HK-2 (cell line): ENCODE results near the gene NUDT13.

Experiments used
- DNase-seq: peaks from one replicate; pipeline ENCODE4 v3.0.0-alpha.2; 2018; ENCODE audit not compliant: unreplicated experiment

Gene NUDT13

GRCh38 chr10:73110345-73110849 lies at the start of gene NUDT13:
Gene NUDT13, plus strand, starts transcription at chr10:73110455. Its CDS starts 3,911 bp downstream, at chr10:73114366.
- peak; percentile 39 for DNase-seq

GRCh38 chr10:73060738-73061635 lies 49.3 kb upstream of the NUDT13 start:
- no peak for DNase-seq

DNA sequence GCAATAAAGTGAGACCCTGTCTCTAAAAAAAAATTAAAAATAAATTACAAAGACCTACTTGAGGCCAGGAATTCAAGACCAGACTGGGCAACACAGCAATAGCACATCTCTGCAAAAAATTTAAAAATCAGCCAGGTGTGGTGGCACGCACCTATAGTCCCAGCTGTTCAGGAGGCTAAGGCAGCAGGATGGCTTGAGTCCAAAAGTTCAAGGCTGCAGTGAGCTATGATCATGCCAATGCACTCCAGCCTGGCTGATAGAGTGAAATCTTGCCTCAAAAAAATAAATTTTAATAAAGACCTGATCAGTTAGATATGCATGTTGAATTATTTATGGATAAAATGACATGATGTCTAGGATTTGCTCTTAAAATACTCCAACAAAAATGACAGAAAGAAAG lies 48.5 kb upstream of the NUDT13 start:
- no peak for DNase-seq

DNA sequence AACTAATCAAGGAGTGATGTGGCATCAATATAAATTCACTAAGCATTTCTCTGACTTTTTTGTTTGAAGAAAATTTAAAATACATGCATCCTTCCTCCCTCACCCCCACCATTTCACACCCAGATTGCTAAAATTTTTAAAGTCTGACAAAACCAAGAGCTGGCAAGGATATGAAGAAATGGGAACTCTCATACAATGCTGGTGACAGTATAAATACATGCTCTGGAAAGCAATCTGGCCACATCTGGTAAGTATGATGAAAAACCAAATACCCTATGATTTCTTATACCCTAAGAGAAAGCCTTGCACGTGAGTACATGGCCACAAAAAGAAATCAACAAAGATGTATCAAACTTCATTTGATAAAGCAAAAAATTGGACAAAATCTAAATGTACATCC lies 44.8 kb upstream of the NUDT13 start:
- DNase-seq = no peak

DNA sequence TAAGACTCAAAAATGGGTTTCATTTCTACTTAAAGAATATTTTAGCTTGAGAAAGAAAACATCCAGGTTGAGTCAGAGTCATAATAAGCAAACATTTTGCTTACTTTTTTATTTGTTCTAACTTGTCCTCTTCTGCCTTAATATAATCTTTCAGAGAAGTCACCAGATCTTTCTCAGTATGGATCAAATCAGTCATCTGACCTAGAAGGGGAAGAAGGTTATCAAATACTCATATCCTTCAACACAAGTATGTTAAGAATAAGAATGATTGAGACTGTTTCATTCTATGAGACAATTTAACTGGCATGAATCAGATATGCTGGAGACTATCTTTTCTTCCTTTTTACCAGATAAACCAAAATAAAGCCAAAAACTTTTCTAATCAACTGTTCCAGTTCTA lies 36.6 kb upstream of the NUDT13 start:
- DNase-seq = no peak

DNA sequence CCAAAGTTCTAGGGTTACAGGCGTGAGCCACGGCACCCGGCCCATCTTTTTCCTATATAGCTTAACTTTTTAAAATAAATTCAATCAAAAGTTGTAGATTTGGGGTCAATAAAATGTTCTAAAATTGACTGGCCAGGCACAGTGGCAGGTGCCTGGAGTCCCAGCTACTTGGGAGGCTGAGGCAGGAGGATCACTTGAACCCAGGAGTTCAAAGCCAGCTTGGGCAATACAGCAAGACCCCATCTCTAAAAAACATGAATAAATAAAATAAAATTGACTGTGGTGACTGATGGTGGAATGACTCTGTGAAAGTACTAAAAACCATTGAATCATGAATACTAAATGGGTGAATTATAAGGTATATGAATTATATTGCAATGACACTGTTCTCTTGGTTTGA lies 34.4 kb upstream of the NUDT13 start:
- DNase-seq = no peak

GRCh38 chr10:73076360-73077183 lies 33.7 kb upstream of the NUDT13 start:
- no peak for DNase-seq

GRCh38 chr10:73079779-73080541 lies 30.3 kb upstream of the NUDT13 start:
- no peak for DNase-seq

GRCh38 chr10:73083221-73083620 lies 27.0 kb upstream of the NUDT13 start:
- no peak for DNase-seq

DNA sequence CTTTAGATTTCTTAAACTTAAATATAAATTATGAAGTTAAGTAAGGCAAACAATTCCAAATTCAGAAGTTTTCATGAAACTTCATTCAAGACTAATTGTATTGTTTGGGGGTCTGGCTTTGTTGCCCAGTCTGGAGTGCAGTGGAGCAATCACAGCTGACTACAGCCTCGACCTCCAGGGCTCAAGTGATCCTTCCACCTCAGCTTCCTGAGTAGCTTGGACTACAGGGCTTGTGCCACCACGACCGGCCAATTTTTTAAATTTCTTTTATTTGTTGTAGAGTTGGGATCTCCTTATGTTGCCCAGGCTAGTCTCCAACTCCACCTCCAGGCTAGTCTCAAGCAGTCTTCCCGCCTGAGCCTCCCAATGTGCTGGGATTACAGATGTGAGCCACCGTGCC lies 26.0 kb upstream of the NUDT13 start:
- DNase-seq = no peak

DNA sequence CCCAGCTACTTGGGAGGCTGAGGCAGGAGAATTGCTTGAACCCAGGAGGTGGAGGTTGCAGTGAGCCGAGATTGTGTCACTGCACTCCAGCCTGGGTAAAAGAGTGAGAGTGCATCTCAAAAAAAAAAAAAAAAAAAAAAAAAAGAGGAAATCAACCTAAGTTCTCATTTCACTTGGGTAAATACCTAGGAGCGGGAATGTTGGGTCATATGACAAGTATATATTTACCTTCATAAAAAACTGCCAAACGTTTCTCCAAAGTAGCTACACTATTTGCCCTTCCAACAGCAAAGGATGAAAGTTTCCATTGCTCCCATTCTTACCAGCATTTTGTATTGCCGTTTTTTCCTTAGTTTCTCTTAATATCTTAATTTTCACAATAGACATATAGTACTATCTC lies 23.4 kb upstream of the NUDT13 start:
- no peak for DNase-seq

DNA sequence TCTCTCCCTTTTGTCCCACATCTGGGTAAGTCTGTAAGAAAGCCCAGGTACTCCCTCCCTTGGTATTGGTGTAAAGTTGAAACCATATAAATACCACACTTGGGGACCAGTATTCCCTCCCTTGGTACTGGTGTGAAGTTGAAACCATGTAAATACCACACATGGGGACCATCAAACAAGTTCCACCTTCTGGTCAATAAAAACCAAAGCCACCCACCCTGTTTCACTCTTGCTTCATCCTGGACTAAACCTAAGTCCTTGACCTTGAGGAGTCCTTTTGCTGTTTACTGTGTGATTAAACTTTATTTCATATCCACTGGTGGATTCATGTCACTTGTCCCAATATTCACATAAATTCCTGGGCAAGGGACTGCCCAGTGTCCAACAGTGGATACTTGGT lies 22.0 kb upstream of the NUDT13 start:
- no peak for DNase-seq

DNA sequence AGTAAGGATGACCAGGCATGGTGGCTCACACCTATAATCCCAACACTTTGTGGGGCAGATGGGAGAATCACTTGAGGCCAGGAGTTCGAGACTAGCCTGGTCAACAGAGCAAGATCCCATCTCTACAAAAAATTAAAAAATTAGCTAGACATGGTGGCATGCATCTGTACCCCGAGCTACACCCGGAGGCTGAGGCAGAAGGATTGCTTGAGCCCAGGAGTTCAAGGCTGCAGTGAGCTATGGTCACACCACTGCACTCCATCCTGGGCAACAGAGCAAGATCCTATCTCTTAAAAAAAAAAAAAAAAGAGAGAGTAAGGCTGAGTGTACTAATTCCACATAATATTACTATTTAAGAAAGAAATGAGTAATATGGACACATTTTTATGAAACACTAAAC lies 17.4 kb upstream of the NUDT13 start:
- DNase-seq = no peak

GRCh38 chr10:73093922-73094850 lies 16.1 kb upstream of the NUDT13 start:
- DNase-seq = no peak

- DNase-seq = no peak
Observed at GRCh38 chr10:73094986-73095480, 15.2 kb upstream of the NUDT13 start.

DNA sequence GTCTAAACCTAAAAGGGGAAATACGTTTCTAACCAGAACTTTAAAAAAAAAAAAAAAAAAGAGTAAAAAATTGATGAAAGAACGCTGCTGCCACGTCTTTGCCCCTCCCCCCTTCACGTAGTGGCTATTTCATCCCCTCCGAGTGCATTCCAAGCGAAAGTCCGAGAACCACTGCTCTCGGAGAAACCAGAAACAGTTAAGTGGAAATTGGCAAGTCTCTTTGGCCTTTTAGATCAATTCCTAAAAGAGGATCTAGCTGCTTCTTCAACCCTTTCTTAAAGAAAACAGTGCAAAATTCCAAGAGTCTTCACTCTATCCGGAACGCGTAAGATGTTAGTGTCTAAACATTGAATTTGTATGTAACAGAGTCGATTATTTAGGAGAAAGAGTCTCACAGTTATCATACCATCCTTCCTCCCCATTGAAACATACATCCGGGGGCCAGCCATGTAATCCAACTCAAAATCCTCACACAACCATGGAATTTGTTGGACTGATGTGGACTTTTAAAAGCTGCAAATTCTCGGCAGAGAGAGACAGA lies 14.7 kb upstream of the NUDT13 start:
- DNase-seq = peak; percentile 58

DNA sequence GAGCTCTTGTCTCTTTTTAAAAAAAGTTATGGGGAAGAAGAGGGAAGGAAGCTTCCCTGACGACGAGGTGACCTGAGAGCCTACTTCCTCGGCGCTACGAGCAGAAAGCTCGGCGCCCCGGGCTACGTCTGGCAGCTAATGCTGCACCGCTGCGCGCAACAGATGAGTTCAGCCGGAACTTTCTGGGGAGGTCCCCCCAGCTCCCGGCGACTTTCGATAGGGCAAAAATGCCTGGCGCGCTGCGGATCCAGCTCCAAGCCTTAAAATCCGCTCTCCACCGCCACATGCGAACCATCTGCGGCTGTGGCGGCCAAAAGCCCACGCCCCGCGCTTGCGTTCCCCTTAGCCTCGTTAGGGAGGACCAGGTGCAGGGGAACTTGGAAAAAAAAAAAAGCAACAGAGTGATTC lies 14.2 kb upstream of the NUDT13 start:
- peak; percentile 70 for DNase-seq

DNA sequence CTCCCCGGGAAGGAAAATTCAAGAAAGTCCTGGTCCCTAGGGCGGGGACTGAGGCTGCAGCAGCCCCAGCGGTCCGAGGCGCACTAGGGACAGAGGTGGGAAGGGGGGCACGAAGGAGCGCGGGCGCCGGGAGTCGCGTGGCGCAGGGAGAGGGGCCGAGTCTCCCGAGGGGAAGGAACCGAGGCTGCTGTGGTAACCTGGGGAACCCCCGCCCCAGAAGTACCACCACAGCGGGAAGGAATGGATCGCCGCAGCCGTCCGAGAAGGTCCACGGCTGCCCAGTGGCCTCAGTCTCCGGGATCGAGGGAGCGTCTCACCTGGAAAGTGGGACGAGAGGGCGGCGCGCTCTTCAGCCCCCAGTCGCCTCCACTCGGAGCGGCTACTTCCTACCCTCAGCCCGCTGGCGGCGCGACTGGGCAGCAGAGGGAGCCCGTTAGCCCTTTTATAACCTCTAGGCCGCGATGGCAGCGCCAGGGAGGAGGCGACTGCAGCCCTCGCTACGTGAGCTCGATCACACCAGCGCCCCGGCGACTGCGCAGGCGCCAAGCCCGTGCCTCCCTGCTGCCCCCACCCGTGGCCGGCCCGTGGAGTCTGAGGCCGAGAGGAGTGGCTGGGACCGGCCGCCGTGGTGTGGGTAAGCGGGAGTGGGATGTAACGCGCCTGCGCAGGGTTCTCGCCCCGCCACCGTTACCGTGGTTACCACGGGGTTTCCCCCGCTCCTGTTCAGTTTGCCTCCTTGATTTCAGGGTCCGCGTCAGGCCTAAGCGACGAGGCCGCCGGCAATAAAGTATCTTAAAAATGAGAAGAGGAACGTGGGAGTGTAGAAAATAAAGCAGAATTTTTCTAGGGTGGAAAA lies 13.6 kb upstream of the NUDT13 start, which contains the start of gene P4HA1:
P4HA1 (minus strand) TSS at position 418 of the 856 bp plus-strand sequence. CDS start 21,983 bp downstream, outside the sequence.
- DNase-seq = peak; percentile 100

GRCh38 chr10:73097305-73097670 lies 13.0 kb upstream of the NUDT13 start:
- no peak for DNase-seq
